ENCODE measurements around the gene ZNF133.

Gene ZNF133

GRCh38 chr20:18361678-18362077 is 73.4 kb downstream of the ZNF133 start:
- no peak for DNase-seq (ENCODE audit: low spot score)

- no peak for DNase-seq (ENCODE audit: low spot score)
Measured at GRCh38 chr20:18362916-18363315, 74.6 kb downstream of the ZNF133 start.

GRCh38 chr20:18363708-18364107 is 75.4 kb downstream of the ZNF133 start:
- no peak for DNase-seq (ENCODE audit: low spot score)

DNA sequence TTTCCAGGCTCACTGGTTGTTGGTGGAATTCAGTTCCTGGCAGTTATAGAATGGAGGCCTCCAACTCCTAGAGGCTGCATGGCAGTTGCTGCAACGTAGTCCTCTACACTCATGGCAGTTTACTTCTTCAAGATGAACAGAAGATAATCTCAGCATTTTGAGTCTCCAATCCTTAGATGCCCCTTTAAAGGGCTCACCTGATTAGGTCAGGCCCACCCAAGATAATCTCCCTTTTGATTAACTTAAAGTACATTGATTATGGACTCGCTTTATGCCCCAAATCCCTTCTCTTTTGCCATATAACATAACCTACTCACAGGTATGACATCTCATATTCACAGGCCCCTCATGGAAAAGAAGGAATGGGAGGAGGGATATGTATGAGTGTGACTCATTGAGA is 76.4 kb downstream of the ZNF133 start:
- DNase-seq (ENCODE audit: low spot score): no peak
